AG04450 (cell line): Measurements from ENCODE around the gene WASL. TPM values are rescaled to one million over a fixed set of nuclear protein-coding genes. Genes with fewer than 3 reads are reported as not detected.

Source experiments
- CTCF ChIA-PET: fragments of 300-600, 350-600 bp; formaldehyde crosslinking; extraction: SDS; loops from one replicate; lab custom pipeline; 2022; ENCODE audit warnings: antibody characterized with exemption, inconsistent platforms; lab: Charles Lee
- POLR2A ChIA-PET: fragments of 350-600 bp; formaldehyde crosslinking; extraction: SDS; loops from one replicate; lab custom pipeline; 2021; ENCODE audit warnings: antibody characterized with exemption, inconsistent platforms; lab: Yijun Ruan, JAX
- DNase-seq: peaks from one replicate; pipeline ENCODE4 v3.0.0-alpha.2; 2011; ENCODE audit warnings: low read depth, low spot score
- H3K27ac ChIP-seq: one replicate; pipeline ENCODE4 v1.5.1; 2012; ENCODE audit warnings: low read depth, low read length, control low read depth
- H3K27me3 ChIP-seq: one replicate; pipeline ENCODE4 v1.6.0; 2012; ENCODE audit warnings: low read length; ENCODE audit not compliant: control insufficient read depth, insufficient read depth
- H3K4me3 ChIP-seq: 2 replicates; pipeline ENCODE4 v1.5.1; 2011; ENCODE audit warnings: mild to moderate bottlenecking, low read depth, low read length, control low read depth
- H3K9me3 ChIP-seq: 2 replicates; pipeline ENCODE4 v1.5.1; 2012; ENCODE audit warnings: low read length; ENCODE audit not compliant: control insufficient read depth, insufficient read depth
- CTCF ChIP-seq: IDR thresholded peaks from 2 replicates; pipeline ENCODE4 v1.5.1; 2011; ENCODE audit warnings: low read depth, low read length, control low read depth, inconsistent platforms
- polyA plus RNA-seq: library from polyadenylated mRNA; depleted of rRNA; stranded (reverse); fragments of >200 nt; gene quantifications from 2 replicates; pipeline ENCODE4 v1.2.3, GENCODE V29; 2011

WASL gene
- polyA plus RNA-seq, 1 experiment = 11.9 TPM

- H3K27ac ChIP-seq = no peak overlapping the region
- no peak overlapping the region for H3K4me3 ChIP-seq
- DNase-seq = no peak
- POLR2A ChIA-PET = no interaction called here
- peaks cover 2% of the 10 kb centered on the region for H3K27me3 ChIP-seq
- no peaks in the 10 kb centered on the region for H3K9me3 ChIP-seq
- CTCF ChIA-PET = no interaction called here
- TF ChIP-seq CTCF = no peak
Measured at GRCh38 chr7:123653162-123653561, 95.6 kb downstream of the WASL start.

GRCh38 chr7:123652406-123652805, 96.4 kb downstream of the WASL start:
- ChIA-PET CTCF (no interaction called here), POLR2A (no interaction called here)
- DNase-seq = no peak
- no peak overlapping the region for H3K27ac ChIP-seq
- H3K9me3 ChIP-seq = no peaks in the 10 kb centered on the region
- peaks cover 2% of the 10 kb centered on the region for H3K27me3 ChIP-seq
- TF ChIP-seq CTCF = no peak
- no peak overlapping the region for H3K4me3 ChIP-seq

DNA sequence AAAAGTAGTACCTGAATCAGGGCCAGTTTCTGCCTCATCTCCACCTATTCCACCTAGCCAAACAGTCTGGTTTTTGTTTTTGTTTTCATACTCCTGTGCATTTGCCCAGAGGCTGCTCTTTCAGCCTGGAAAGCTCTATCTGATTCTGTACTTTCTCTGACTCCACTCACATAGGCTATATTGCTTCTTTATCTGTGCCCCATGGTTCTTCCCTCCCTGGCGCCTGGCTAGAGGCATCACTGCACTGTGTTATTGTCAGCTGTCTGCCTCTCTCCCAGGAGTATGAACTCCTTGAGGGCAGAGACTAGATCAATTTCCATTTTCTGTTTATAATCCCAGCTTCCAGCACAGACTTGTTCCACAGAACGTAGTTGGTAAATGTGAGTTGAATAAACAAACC, 98.2 kb downstream of the WASL start:
- DNase-seq = no peak
- ChIA-PET POLR2A (no interaction called here), CTCF (interaction anchor here (1.3 kb wide), 1 partner anchor 156 kb away, joined by 4 read pairs; no protein-coding TSS in a partner anchor)
- H3K4me3 ChIP-seq = no peak overlapping the region
- H3K27ac ChIP-seq = no peak overlapping the region
- H3K9me3 ChIP-seq = no peaks in the 10 kb centered on the region
- TF ChIP-seq CTCF = no peak
- peaks cover 2% of the 10 kb centered on the region for H3K27me3 ChIP-seq

- no peak for DNase-seq
- no peak for TF ChIP-seq CTCF
- Histone ChIP-seq H3K27ac (no peak overlapping the region), H3K4me3 (no peak overlapping the region), H3K27me3 (peaks cover 2% of the 10 kb centered on the region), H3K9me3 (no peaks in the 10 kb centered on the region)
- ChIA-PET POLR2A (no interaction called here), CTCF (interaction anchor here (1.3 kb wide), 1 partner anchor 156 kb away, joined by 4 read pairs; no protein-coding TSS in a partner anchor)
Measured at GRCh38 chr7:123649964-123650363, 98.8 kb downstream of the WASL start.

DNA sequence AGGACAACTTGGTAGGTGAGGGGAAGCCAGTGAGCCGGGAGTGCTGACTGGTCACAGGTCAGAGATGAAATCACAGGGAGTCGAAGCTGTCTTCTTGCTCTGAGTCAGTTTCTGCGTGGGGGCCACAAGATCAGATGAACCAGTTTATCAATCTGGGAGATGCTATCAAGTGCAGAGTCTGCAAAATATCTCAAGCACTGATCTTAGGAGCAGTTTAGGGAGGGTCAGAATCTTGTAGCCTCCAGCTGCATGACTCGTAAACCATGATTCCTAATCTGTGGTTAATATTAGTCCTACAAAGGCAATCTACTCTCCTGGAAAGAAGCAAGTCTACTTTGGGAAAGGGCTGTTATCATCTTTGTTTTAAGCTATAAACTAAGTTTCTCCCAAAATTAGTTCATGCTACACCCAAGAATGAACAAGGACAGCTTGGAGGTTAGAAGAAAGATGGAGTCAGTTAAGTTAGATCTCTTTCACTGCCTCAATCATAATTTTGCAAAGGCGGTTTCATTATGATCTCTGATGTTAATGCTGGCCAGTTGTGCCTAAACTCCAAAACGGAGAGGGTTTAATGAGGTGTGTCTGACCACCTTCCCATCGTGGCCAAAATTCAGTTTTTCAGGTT, 101.6 kb downstream of the WASL start:
- no peak for DNase-seq
- Histone ChIP-seq H3K4me3 (no peak overlapping the region), H3K27me3 (peaks cover 2% of the 10 kb centered on the region), H3K27ac (no peak overlapping the region), H3K9me3 (no peaks in the 10 kb centered on the region)
- ChIA-PET CTCF (no interaction called here), POLR2A (interaction anchor here (0.7 kb wide), 1 partner anchor 113 kb away, joined by 4 read pairs; no protein-coding TSS in a partner anchor)
- no peak for TF ChIP-seq CTCF
